ENCODE measurements around the gene BUB1B.
"Not testable (repeated sequence)": the region's sequence is repeated elsewhere in the genome, so short reads cannot be mapped to it uniquely, and the experiment has no call there.

Gene BUB1B

DNA sequence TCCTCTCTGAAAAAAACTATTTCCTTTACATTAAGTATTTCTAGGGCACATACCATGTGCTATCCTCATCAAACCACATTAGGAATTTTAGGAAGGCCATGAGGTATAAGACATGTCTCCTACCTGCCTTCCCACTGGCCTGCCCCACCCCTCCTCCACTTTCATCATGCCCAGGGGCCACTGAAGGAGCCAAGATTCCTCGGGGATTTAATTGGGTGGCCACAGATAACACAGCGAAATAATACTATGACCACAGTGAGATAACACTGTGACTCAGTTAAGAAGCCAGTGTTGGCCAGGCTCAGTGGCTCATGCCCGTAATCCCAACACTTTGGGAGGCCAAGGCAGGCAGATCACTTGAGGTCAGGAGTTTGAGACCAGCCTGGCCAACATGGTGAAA, 42.4 kb upstream of the BUB1B start:
- TF ChIP-seq, protein P1, sequence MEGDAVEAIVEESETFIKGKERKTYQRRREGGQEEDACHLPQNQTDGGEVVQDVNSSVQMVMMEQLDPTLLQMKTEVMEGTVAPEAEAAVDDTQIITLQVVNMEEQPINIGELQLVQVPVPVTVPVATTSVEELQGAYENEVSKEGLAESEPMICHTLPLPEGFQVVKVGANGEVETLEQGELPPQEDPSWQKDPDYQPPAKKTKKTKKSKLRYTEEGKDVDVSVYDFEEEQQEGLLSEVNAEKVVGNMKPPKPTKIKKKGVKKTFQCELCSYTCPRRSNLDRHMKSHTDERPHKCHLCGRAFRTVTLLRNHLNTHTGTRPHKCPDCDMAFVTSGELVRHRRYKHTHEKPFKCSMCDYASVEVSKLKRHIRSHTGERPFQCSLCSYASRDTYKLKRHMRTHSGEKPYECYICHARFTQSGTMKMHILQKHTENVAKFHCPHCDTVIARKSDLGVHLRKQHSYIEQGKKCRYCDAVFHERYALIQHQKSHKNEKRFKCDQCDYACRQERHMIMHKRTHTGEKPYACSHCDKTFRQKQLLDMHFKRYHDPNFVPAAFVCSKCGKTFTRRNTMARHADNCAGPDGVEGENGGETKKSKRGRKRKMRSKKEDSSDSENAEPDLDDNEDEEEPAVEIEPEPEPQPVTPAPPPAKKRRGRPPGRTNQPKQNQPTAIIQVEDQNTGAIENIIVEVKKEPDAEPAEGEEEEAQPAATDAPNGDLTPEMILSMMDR (IDR thresholded peaks at IDR 0.05; ENCODE audit: low read depth, low read length, missing control alignments) = no peak
- in situ Hi-C loops (cut with HindIII; ENCODE audit: low pct_ligation_motif_present, low sequenced_read_pairs) = no loop called here
- Histone ChIP-seq H3K27me3 (replicated peaks) (peaks cover 2% of the 10 kb centered on the region), H3K27ac (no peak overlapping the region), H3K4me3 (ENCODE audit: low read depth, low read length) (no peak overlapping the region), H3K36me3 (replicated peaks) (no peaks in the 10 kb centered on the region)
- no peak for DNase-seq

DNA sequence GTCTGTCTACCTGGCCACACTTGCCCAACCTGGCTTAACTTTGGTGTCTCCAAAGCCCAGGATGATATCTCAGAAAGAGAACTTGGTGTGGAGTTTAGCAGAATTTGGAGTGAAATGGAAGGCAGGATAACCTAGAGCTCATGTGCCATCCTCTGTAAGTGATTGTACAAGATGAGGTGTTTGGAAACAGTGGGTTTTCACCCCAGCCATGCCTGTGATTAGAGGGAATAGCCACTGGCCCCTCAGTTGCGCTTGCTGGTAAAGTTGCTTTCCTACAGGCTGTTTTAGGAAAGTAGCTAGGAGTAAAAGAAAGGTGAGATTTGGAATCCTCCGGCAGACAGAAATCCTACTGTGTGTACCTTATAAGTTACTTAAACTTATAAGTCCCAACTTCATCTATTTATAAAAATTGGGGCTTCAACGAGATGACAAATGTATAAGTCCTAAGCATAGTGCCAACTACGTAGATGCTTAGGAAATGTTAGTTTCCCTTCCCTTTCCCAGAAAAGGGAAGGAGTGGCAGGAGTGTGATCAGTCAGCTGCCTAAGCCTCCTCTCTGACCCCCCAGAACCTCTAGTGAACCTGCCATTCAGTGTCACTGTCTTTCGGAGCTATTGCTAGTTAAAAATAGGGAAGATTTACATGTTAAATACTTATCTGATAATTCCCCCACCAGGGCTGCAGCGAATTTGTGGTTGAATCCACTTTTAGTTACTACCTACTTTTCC, 38.8 kb upstream of the BUB1B start:
- Histone ChIP-seq H3K27me3 (replicated peaks) (no peaks in the 10 kb centered on the region), H3K36me3 (replicated peaks) (no peaks in the 10 kb centered on the region), H3K27ac (no peak overlapping the region), H3K4me3 (ENCODE audit: low read depth, low read length) (no peak overlapping the region)
- in situ Hi-C loops (cut with HindIII; ENCODE audit: low pct_ligation_motif_present, low sequenced_read_pairs) = no loop called here
- TF ChIP-seq, protein P1 (IDR thresholded peaks at IDR 0.05; ENCODE audit: low read depth, low read length, missing control alignments) = no peak
- no peak for DNase-seq

DNA sequence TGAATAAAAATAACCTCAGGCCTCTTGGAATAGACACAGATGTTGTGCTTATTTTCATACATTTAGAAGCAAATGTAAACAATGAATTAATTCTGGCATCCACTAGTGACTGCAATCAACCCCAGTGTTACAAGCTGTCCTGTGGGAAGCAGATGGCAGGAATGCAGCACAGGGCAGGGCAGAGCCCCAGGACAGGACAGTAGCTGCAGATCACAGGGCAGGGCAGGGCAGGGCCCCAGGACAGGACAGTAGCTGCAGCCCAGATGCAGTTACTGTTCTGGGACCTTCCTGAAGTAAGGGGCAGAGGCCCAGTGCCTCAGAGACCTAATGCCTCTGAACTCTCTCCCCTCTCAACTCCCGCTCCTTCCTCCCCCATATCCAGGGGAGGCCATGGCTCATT, 37.9 kb upstream of the BUB1B start:
- H3K4me3 ChIP-seq (ENCODE audit: low read depth, low read length); DNase-seq; H3K27ac ChIP-seq; H3K27me3 ChIP-seq (replicated peaks); H3K36me3 ChIP-seq (replicated peaks); in situ Hi-C loops (cut with HindIII; ENCODE audit: low pct_ligation_motif_present, low sequenced_read_pairs): not testable (repeated sequence)

DNA sequence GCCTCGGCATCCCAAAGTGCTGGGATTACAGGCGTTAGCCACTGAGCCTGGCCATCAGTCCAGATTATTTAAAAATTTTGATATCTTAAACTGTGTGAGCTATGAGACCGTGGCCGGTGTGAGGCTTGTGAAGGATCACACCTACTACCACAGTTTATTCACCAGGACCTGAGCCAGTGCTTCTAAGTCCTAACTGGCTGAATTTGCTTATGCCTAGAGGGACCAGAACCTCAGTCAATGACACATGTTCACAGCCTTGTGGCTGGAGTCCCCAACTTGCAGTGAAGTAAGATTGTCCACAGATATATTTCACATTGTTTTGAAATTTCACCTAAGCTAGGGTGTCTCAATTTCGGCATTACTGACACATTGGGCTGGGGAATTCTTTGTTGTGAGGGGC, 37.0 kb upstream of the BUB1B start:
- H3K27ac ChIP-seq; H3K4me3 ChIP-seq (ENCODE audit: low read depth, low read length); DNase-seq; in situ Hi-C loops (cut with HindIII; ENCODE audit: low pct_ligation_motif_present, low sequenced_read_pairs); H3K36me3 ChIP-seq (replicated peaks); H3K27me3 ChIP-seq (replicated peaks): not testable (repeated sequence)

DNA sequence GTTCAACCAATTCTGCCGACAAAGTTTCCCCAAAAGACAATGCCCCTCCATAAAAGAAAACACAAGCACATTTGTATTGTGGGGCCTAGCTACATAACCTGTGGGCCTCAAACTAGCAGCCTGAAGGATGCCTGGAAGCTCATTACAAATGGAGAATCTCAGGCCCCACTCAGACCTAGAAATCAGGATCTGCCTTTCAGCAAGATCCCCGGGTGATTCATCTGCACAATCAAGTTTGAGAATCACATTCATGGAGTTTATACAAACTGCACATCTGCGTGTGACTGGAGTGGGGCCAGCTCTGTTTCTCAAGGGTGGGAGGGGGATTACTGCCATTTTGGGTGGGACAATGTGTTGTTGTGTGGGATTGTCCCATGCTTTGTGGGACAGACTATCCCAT, 36.5 kb upstream of the BUB1B start:
- H3K4me3 ChIP-seq (ENCODE audit: low read depth, low read length); H3K27me3 ChIP-seq (replicated peaks); DNase-seq; H3K36me3 ChIP-seq (replicated peaks); H3K27ac ChIP-seq; in situ Hi-C loops (cut with HindIII; ENCODE audit: low pct_ligation_motif_present, low sequenced_read_pairs): not testable (repeated sequence)

DNA sequence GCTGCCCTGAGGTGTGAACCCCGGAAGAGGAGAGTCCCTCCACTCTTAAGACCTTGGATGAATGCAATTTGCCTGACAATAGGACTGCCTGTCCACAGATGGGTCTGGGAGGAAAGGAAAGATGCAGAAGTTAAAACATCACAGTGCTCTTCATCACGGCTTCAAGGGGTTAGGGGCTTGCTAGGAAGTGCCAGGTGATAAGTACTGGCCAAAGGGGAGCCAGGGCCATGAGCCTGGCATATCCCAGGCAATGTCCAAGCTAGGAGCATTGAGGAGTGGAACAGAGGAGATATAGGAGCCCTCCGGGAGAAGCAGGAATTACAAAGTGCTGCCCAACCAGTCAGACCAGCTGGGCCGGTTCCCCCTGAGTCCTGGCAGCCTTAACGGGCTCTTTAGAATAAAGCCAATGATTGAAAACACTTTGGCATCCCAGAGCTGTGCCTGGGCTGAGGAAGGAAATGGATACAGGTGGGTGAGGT, 36.0 kb upstream of the BUB1B start:
- H3K4me3 ChIP-seq (ENCODE audit: low read depth, low read length); H3K27me3 ChIP-seq (replicated peaks); in situ Hi-C loops (cut with HindIII; ENCODE audit: low pct_ligation_motif_present, low sequenced_read_pairs); DNase-seq; H3K36me3 ChIP-seq (replicated peaks); H3K27ac ChIP-seq: not testable (repeated sequence)

DNA sequence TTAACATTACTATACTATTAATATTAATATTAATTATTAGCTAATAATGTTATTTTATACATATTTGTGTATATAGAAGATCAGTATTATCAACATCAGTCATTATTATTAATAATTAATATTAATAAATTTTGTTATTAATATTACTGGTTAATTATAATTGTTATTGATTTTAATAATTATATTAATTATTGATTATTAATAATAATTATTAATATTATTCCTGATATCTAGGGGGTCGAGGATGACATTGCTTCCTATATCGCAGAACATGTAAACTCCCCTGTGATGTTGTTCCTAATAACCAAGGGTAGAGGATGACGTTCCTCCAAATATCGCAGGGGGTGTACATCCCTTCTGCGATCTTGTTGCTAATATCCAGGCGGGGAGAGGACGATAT, 34.9 kb upstream of the BUB1B start:
- Histone ChIP-seq H3K4me3 (ENCODE audit: low read depth, low read length) (no peak overlapping the region), H3K36me3 (replicated peaks) (no peaks in the 10 kb centered on the region), H3K27me3 (replicated peaks) (no peaks in the 10 kb centered on the region), H3K27ac (no peak overlapping the region)
- in situ Hi-C loops (cut with HindIII; ENCODE audit: low pct_ligation_motif_present, low sequenced_read_pairs) = no loop called here
- TF ChIP-seq, protein P1 (IDR thresholded peaks at IDR 0.05; ENCODE audit: low read depth, low read length, missing control alignments) = no peak
- DNase-seq = no peak
